Measurements from ENCODE around the gene RABGAP1.

DNA sequence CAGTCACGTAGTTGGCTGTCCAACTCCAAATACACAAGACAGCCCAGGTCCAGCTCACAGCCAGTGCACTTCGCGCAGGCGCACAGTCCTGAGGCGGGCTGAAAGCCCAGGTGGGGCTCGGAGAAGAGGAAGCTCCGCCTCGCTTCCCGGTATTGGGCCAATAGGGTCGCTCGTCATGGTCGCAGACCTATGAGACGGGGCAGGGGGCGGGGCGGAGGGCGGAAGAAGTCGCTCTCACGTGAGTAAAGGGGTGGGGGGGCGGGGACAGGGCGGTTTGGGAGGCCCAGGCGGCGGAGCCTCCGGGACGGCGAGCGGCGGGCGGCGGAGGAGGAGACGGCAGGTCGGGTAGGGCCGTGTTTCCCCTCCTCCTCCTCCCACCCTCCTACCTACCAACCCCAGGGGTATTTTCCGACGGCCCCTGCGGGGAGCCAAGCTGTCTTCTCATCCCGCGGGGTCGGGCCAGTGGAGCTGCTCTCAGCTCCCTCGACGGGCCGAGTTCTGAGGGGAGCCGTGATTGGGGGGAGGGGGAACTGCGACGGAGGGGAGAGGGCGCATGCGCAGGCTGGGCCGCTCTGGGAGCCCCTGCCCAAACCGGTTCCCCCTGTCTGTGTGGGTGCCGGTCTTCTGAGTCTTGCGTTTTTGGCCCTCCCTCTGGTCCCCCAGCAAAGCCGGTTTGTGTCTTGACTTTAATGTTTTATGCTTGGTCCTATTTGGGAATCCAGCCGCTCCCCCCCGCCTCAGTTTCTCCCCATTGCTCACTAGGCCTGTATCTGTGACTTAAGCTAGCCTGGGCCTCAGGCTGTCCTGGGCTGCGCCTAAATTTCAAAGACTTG, at the start of gene RABGAP1:
- TF ChIP-seq, protein P1, sequence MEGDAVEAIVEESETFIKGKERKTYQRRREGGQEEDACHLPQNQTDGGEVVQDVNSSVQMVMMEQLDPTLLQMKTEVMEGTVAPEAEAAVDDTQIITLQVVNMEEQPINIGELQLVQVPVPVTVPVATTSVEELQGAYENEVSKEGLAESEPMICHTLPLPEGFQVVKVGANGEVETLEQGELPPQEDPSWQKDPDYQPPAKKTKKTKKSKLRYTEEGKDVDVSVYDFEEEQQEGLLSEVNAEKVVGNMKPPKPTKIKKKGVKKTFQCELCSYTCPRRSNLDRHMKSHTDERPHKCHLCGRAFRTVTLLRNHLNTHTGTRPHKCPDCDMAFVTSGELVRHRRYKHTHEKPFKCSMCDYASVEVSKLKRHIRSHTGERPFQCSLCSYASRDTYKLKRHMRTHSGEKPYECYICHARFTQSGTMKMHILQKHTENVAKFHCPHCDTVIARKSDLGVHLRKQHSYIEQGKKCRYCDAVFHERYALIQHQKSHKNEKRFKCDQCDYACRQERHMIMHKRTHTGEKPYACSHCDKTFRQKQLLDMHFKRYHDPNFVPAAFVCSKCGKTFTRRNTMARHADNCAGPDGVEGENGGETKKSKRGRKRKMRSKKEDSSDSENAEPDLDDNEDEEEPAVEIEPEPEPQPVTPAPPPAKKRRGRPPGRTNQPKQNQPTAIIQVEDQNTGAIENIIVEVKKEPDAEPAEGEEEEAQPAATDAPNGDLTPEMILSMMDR (conservative IDR thresholded peaks at IDR 0.05; ENCODE audit: low read length), result no peak
- TF ChIP-seq EZH2phosphoT487 (IDR thresholded peaks at IDR 0.05; ENCODE audit: borderline replicate concordance, low read depth, low read length), result no peak
